A673 (cell line): ENCODE results near the gene DLL1. TPM values are rescaled to one million over a fixed set of nuclear protein-coding genes. Genes with fewer than 3 reads are reported as not detected.

Experiments used
- BruUV-seq: library from RNA; stranded (reverse); fragments of 400-500 nt; replicated peaks from 2 replicates; lab custom pipeline; 2021; lab: Mats Ljungman, UMichigan
- CTCF ChIA-PET: fragments of 300-600 bp; sonication (Branson Sonifier 250); formaldehyde crosslinking; loops from one replicate; lab custom pipeline; 2022; ENCODE audit warnings: antibody characterized with exemption; lab: Charles Lee
- POLR2A ChIA-PET: fragments of 300-600 bp; sonication (Branson Sonifier 250); formaldehyde crosslinking; loops from one replicate; lab custom pipeline; 2022; ENCODE audit warnings: antibody characterized with exemption; ENCODE audit not compliant: low non-redundant PET; lab: Charles Lee
- DNase-seq: peaks from one replicate; pipeline ENCODE4 v3.0.0-alpha.2; 2015; ENCODE audit warnings: low spot score
- H3K27ac ChIP-seq: fragments of 200-600 bp; sonication (generic); 2 replicates; pipeline ENCODE4 v1.5.1; 2016; ENCODE audit warnings: mixed run types, low read depth, mild to moderate bottlenecking, mixed read lengths, antibody characterized with exemption, low read length; ENCODE audit not compliant: poor library complexity, severe bottlenecking
- H3K27me3 ChIP-seq: fragments of 200-600 bp; sonication (generic); replicated peaks from 2 replicates; pipeline ENCODE4 v1.6.1; 2017; ENCODE audit warnings: mixed run types, low read depth, mild to moderate bottlenecking, mixed read lengths, antibody characterized with exemption, low read length; ENCODE audit not compliant: insufficient read depth, poor library complexity
- H3K36me3 ChIP-seq: fragments of 200-600 bp; sonication (generic); 2 replicates; pipeline ENCODE4 v1.6.1; 2016; ENCODE audit warnings: mixed run types, mild to moderate bottlenecking, mixed read lengths, antibody characterized with exemption, low read length; ENCODE audit not compliant: insufficient read depth, poor library complexity, severe bottlenecking
- H3K4me1 ChIP-seq: fragments of 200-600 bp; sonication (generic); 2 replicates; pipeline ENCODE4 v1.6.1; 2017; ENCODE audit warnings: mixed run types, mild to moderate bottlenecking, mixed read lengths, antibody characterized with exemption, low read length; ENCODE audit not compliant: insufficient read depth, poor library complexity, severe bottlenecking
- H3K4me3 ChIP-seq: fragments of 200-600 bp; sonication (generic); 2 replicates; pipeline ENCODE4 v1.5.1; 2016; ENCODE audit warnings: low read depth, mixed run types, mild to moderate bottlenecking, mixed read lengths, low read length; ENCODE audit not compliant: poor library complexity, severe bottlenecking
- H3K9me3 ChIP-seq: fragments of 200-600 bp; sonication (generic); 2 replicates; pipeline ENCODE4 v1.6.1; 2016; ENCODE audit warnings: mixed run types, low read depth, mild to moderate bottlenecking, mixed read lengths, antibody characterized with exemption, low read length; ENCODE audit not compliant: poor library complexity, severe bottlenecking
- EZH2 ChIP-seq: fragments of 200-600 bp; sonication (generic); IDR thresholded peaks from 2 replicates; pipeline ENCODE4 v1.6.1; 2017; ENCODE audit warnings: borderline replicate concordance, low read depth, mild to moderate bottlenecking, mixed read lengths, antibody characterized with exemption, low read length; ENCODE audit not compliant: poor library complexity, severe bottlenecking
- intact Hi-C: fragments of 100-400 bp; cut with micrococcal nuclease; formaldehyde crosslinking; loops from one replicate; pipeline ENCODE4 v1.10.0; 2022; ENCODE audit not compliant: unreplicated experiment
- total RNA-seq: library from RNA; stranded (reverse); gene quantifications from 2 replicates; pipeline ENCODE4 v1.2.3, GENCODE V29; 2021
- TF ChIP-seq, protein P1 (sequence below): fragments of 300-800, 200-600 bp; sonication (generic); conservative IDR thresholded peaks from 2 replicates; pipeline ENCODE4 v1.5.1; 2017; ENCODE audit warnings: low read depth, mild to moderate bottlenecking, antibody characterized with exemption, low read length, moderate library complexity, mixed read lengths

DLL1 gene
- total RNA-seq, 1 experiment from 2014 or later: 1.2 TPM

DNA sequence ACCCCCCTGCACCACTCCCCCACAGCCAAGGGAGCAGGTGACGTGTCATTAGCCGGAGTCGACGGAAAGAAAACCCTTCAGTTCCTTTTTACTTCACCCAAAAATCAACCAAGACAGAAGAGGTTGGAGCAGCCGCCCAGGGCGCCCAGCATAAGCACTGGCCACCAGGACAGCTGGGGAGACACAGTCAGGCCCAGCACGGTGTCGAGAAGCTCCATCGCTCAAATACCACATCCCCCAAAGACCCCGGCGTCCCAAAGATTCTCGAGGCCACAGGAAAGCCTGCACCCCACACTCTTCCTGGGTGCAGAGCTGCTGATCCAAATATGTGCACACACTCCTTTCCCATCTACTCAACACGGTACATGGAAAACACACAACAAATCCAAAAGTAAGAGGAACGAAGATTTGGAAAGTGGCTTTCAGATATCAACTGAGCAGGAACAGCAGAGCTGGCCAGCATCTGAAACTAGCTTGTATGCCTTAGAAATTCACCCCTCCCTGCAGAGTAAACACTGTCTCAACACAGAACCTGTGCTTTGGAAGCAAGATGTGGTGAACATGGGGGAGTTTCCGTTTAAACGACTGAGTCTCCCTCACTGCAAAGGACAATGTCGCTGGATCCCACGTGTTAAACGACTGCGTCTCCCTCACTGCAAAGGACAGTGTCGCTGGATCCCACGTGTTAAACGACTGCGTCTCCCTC lies 54.6 kb downstream of the DLL1 start:
- no peak for TF ChIP-seq EZH2
- TF ChIP-seq, protein P1, sequence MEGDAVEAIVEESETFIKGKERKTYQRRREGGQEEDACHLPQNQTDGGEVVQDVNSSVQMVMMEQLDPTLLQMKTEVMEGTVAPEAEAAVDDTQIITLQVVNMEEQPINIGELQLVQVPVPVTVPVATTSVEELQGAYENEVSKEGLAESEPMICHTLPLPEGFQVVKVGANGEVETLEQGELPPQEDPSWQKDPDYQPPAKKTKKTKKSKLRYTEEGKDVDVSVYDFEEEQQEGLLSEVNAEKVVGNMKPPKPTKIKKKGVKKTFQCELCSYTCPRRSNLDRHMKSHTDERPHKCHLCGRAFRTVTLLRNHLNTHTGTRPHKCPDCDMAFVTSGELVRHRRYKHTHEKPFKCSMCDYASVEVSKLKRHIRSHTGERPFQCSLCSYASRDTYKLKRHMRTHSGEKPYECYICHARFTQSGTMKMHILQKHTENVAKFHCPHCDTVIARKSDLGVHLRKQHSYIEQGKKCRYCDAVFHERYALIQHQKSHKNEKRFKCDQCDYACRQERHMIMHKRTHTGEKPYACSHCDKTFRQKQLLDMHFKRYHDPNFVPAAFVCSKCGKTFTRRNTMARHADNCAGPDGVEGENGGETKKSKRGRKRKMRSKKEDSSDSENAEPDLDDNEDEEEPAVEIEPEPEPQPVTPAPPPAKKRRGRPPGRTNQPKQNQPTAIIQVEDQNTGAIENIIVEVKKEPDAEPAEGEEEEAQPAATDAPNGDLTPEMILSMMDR: no peak
- H3K27me3 ChIP-seq: no peaks in the 10 kb centered on the region
- CTCF ChIA-PET: no interaction called here
- H3K4me3 ChIP-seq: no peak overlapping the region
- no peak for DNase-seq
- BruUV-seq: no TSS peak
- H3K27ac ChIP-seq: no peak overlapping the region
- no peaks in the 10 kb centered on the region for H3K9me3 ChIP-seq
- H3K36me3 ChIP-seq: no peaks in the 10 kb centered on the region
- intact Hi-C loops: no loop called here
- H3K4me1 ChIP-seq: no peaks in the 10 kb centered on the region
- POLR2A ChIA-PET: no interaction called here

DNA sequence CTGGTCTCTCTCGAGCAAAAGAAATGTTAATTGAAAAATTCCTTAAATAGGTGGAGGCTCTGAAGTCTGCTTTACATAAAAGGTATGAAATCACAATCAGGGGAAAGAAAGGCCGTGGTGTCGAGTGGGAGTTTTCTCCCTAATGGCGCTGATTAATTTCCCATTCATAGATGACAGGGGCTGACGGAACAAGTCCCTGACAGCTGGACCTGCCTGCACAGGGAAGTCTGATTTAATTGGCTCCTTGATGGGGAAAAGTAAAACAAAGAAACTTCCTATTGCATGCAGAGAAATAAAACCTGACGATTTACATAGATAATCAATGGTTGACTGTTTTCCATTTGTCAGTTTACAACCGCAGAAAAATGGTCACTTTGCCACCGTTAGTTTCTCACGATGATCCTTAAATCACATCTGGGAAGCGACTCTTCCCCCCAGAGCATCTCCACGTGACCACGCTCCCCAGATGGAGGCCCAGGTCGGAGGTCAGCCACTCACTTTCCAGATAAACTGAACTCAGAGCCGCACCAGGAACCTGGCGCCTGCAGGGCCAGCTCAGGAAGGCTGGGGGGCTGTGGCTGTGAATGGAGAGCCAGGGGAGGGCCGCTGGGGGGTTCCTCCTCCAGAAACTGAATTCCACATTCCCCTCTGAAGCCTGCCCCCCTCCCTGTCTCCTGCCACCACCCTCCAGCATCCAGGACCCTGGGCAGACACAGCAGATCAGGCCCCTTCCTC lies 55.3 kb downstream of the DLL1 start:
- no peaks in the 10 kb centered on the region for H3K36me3 ChIP-seq
- H3K27ac ChIP-seq: no peak overlapping the region
- H3K4me1 ChIP-seq: no peaks in the 10 kb centered on the region
- no peaks in the 10 kb centered on the region for H3K9me3 ChIP-seq
- H3K27me3 ChIP-seq: no peaks in the 10 kb centered on the region
- H3K4me3 ChIP-seq: no peak overlapping the region
- intact Hi-C loops: no loop called here
- no TSS peak for BruUV-seq
- no peak for TF ChIP-seq EZH2
- TF ChIP-seq, protein P1: no peak
- ChIA-PET POLR2A (no interaction called here), CTCF (no interaction called here)
- no peak for DNase-seq

DNA sequence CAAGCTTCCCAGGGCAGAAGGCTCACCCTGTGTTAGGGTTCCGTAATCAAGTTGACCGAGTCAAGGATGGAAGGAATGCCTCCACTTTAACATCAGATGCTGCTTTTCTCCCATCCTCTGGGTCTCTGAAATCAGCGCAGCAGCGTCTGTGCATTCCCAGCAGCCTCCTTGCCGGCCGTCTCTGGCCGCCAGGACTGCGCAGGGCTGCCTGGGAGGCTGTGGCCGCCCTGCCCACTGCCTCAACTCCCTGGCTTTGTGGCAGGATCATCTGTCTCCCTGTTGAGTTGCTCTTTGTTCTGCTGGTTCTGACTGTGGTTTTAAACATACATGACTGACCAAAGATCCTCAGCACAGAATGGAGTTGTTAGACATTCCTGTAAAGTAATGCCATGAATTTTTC lies 56.5 kb downstream of the DLL1 start:
- Histone ChIP-seq H3K4me3 (no peak overlapping the region), H3K27me3 (no peaks in the 10 kb centered on the region), H3K36me3 (no peaks in the 10 kb centered on the region), H3K9me3 (no peaks in the 10 kb centered on the region), H3K27ac (no peak overlapping the region), H3K4me1 (no peaks in the 10 kb centered on the region)
- CTCF ChIA-PET: no interaction called here
- POLR2A ChIA-PET: no interaction called here
- DNase-seq: no peak
- TF ChIP-seq, protein P1: no peak
- TF ChIP-seq EZH2: no peak
- BruUV-seq: no TSS peak
- intact Hi-C loops: no loop called here
